GM06990 (cell line): ENCODE measurements around the gene GNA14.

Source experiments
- DNase-seq: peaks from one replicate; pipeline ENCODE4 v3.0.0-alpha.2; 2011; ENCODE audit not compliant: insufficient read length; ENCODE audit errors: extremely low read depth
- H3K27me3 ChIP-seq: replicated peaks from 2 replicates; pipeline ENCODE4 v1.6.0; 2011; ENCODE audit warnings: low read length; ENCODE audit not compliant: control insufficient read depth, insufficient read depth
- H3K36me3 ChIP-seq: 2 replicates; pipeline ENCODE4 v1.5.1; 2011; ENCODE audit warnings: low read length; ENCODE audit not compliant: control insufficient read depth, insufficient read depth
- H3K4me3 ChIP-seq: replicated peaks from 2 replicates; pipeline ENCODE4 v1.5.1; 2011; ENCODE audit warnings: low read depth, mild to moderate bottlenecking, control low read depth, low read length
- TF ChIP-seq, protein P1 (sequence below): IDR thresholded peaks from 2 replicates; pipeline ENCODE4 v1.5.1; 2011; ENCODE audit warnings: low read length, control low read depth, mild to moderate bottlenecking, inconsistent platforms; ENCODE audit not compliant: insufficient read depth, poor library complexity, severe bottlenecking

GNA14 gene

DNA sequence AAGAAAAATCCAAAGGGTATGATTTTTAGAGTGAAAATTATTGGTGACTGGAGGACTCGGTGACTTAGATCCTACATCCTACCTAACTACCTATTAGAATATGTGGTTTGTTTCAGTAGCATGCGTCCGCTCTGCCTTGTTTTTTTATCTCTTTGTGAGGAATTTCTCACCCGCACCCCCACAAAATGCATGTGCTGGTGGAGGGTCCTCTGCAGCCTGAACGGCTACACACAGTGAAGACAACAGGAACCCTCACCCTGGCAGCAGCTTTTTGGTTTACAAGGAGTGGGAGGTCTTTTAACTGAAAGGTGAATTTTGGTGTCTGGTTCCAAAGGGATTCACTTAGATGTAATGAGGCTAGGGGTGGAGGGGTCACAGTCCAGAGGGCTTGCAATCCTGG is 115.5 kb downstream of the GNA14 start:
- no peaks in the 10 kb centered on the region for H3K36me3 ChIP-seq
- no peaks in the 10 kb centered on the region for H3K27me3 ChIP-seq
- no peak for DNase-seq
- no peak overlapping the region for H3K4me3 ChIP-seq
- TF ChIP-seq, protein P1, sequence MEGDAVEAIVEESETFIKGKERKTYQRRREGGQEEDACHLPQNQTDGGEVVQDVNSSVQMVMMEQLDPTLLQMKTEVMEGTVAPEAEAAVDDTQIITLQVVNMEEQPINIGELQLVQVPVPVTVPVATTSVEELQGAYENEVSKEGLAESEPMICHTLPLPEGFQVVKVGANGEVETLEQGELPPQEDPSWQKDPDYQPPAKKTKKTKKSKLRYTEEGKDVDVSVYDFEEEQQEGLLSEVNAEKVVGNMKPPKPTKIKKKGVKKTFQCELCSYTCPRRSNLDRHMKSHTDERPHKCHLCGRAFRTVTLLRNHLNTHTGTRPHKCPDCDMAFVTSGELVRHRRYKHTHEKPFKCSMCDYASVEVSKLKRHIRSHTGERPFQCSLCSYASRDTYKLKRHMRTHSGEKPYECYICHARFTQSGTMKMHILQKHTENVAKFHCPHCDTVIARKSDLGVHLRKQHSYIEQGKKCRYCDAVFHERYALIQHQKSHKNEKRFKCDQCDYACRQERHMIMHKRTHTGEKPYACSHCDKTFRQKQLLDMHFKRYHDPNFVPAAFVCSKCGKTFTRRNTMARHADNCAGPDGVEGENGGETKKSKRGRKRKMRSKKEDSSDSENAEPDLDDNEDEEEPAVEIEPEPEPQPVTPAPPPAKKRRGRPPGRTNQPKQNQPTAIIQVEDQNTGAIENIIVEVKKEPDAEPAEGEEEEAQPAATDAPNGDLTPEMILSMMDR = no peak

DNA sequence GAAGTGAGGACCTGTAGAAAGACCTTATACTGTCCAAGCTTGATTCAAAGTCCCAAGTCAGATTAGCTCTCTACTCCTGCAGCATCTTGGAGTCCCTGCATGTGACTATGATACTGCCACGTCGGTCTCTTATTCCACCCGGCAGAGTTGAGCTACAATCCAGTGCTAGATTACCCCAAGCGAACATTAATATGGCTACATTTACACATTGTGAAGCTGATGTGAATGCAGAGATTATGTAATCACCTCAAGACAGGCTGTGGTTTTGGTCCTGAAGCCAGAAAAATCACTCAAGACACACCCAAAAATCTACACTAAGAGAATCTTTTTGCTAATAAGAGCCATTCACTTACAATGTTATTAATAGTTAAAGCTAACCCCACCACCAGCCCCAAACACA is 116.7 kb downstream of the GNA14 start:
- no peaks in the 10 kb centered on the region for H3K27me3 ChIP-seq
- no peak overlapping the region for H3K4me3 ChIP-seq
- no peaks in the 10 kb centered on the region for H3K36me3 ChIP-seq
- DNase-seq = no peak
- TF ChIP-seq, protein P1 = no peak

DNA sequence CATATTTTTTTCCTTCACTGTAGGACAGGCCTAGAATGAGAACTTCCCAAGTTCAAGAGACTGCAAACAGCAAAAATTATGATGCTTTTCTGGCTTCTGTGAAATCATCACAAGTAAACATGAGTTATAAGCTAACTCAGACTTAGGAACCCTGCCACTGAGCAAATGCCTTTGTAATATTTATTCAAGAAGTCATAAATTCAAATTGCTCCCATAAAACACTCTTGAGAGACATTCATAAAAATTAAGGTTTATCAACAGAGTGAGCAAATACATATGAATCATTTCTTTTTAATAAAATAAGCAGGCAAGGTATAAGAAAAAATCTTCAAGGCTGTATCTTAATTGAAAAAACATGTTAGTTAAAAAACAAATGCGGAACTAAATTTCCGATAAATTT is 124.2 kb downstream of the GNA14 start:
- Histone ChIP-seq H3K27me3 (no peaks in the 10 kb centered on the region), H3K36me3 (no peaks in the 10 kb centered on the region), H3K4me3 (no peak overlapping the region)
- TF ChIP-seq, protein P1 = no peak
- DNase-seq = no peak

DNA sequence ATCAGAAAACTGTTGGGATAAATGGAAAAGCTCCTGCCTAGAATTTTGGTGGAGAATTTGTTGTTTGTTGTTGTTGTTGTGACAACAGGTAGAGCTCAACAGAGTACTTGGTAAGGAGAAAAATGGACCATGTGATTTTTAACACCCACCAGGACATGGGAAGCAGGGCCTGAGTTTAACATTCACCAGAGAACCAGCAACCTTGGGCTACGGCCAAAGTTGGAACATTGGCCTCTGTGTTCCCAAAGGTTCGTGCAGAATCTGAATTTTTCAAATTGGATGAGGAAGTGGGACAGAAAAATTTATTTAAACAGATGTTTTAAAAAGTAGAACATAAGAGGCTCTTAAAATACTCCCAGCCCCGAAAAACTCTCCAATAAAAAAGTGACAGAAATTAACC is 127.0 kb downstream of the GNA14 start:
- Histone ChIP-seq H3K27me3 (no peaks in the 10 kb centered on the region), H3K36me3 (no peaks in the 10 kb centered on the region), H3K4me3 (no peak overlapping the region)
- DNase-seq = no peak
- TF ChIP-seq, protein P1 = no peak

DNA sequence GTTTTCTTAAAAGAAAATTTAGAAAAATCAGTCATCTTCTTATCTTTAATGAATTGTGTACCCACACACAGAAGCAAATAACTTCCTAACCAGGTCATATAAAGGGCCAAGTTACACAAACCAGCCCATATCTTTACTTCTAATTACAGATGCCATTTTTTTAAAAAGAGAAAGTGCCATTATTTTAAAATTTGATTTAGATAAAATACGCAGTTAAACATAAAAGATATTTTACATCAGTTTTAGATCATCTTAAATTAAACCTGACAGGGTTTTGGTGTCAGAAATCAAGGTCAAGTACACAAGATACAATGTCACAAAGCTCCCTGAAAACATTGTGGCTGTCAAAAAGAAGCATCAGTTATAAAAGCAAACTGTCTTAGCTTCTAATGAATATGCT is 129.4 kb downstream of the GNA14 start:
- H3K4me3 ChIP-seq = no peak overlapping the region
- H3K27me3 ChIP-seq = no peaks in the 10 kb centered on the region
- TF ChIP-seq, protein P1 = no peak
- H3K36me3 ChIP-seq = no peaks in the 10 kb centered on the region
- DNase-seq = no peak

DNA sequence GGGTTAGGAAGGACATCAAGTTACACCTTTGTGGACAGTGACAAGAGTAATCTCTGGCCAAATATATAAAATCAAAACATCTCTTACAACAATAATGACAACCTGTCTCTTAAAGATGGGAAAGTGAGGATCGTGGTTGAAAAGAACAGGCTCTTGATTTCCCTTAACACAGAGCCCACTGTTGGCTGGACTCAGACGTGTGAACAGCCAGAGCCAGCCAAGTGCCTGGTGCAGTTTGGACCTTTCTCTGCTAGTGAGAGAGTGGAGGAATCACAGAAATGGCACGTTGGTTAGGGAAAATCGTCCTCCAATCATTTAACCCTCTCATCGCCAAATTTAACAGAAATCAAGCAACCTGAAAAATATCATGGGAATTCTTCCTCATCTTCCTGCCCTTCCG is 131.3 kb downstream of the GNA14 start:
- no peak for DNase-seq
- no peaks in the 10 kb centered on the region for H3K36me3 ChIP-seq
- no peaks in the 10 kb centered on the region for H3K27me3 ChIP-seq
- TF ChIP-seq, protein P1 = no peak
- no peak overlapping the region for H3K4me3 ChIP-seq
